Measurements from ENCODE around the gene DENND10. TPM values are rescaled to one million over a fixed set of nuclear protein-coding genes. Genes with fewer than 3 reads are reported as not detected.

DENND10 gene
- total RNA-seq = 42.2 TPM

GRCh38 chr10:119103903-119104653 is at the start of gene DENND10:
TSS of gene DENND10 (plus strand) at chr10:119104113. CDS start at chr10:119104143, 30 bp downstream.
- TF ChIP-seq CTCF (IDR thresholded peaks at IDR 0.05) = no peak
- peak in 1 of 2 donors; percentile 83 for TF ChIP-seq POLR2A (IDR thresholded peaks at IDR 0.05)
- TF ChIP-seq POLR2AphosphoS5 (IDR thresholded peaks at IDR 0.05; ENCODE audit: insufficient read depth in 1 of 2, low read depth in 1 of 2) = peak in 1 of 2 donors; percentile 79

GRCh38 chr10:119055472-119055871 is 48.4 kb upstream of the DENND10 start:
- Histone ChIP-seq H3K9me3 (no peaks in the 10 kb centered on the region), H3K36me3 (peaks cover 16 to 91% of the 10 kb centered on the region in 2 donors), H3K4me1 (no peaks in the 10 kb centered on the region), H3K4me3 (no peak overlapping the region), H3K27me3 (no peaks in the 10 kb centered on the region), H3K27ac (no peak overlapping the region)
- intact Hi-C loops (cut with DNase I) = no loop called here
- DNase-seq (ENCODE audit: extremely low spot score in 2 of 2) = no peak
- TF ChIP-seq POLR2AphosphoS5 (IDR thresholded peaks at IDR 0.05; ENCODE audit: insufficient read depth in 1 of 2, low read depth in 1 of 2) (no peak), CTCF (IDR thresholded peaks at IDR 0.05) (no peak), POLR2A (IDR thresholded peaks at IDR 0.05) (no peak)

More at GRCh38 chr10:119103903-119104653, at the start of gene DENND10:
- Histone ChIP-seq H3K4me3 (peak within 1 kb of the TSS; percentile 81 to 87), H3K9me3 (no peaks in the 10 kb centered on the region), H3K27me3 (no peaks in the 10 kb centered on the region), H3K4me1 (peaks cover 25% of the 10 kb centered on the region), H3K36me3 (peaks cover 0 to 6% of the 10 kb centered on the region in 2 donors), H3K27ac (peak within 1 kb of the TSS; percentile 87)
- DNase-seq (ENCODE audit: extremely low spot score in 2 of 2) = no peak
- intact Hi-C loops (cut with DNase I) = no loop called here

- H3K27me3 ChIP-seq = no peaks in the 10 kb centered on the region
Measured at GRCh38 chr10:119058010-119058409, 45.9 kb upstream of the DENND10 start.

GRCh38 chr10:119059557-119059956 is 44.4 kb upstream of the DENND10 start:
- Histone ChIP-seq H3K27me3 (no peaks in the 10 kb centered on the region), H3K36me3 (peaks cover 10 to 94% of the 10 kb centered on the region in 2 donors), H3K9me3 (no peaks in the 10 kb centered on the region), H3K4me3 (no peak overlapping the region), H3K4me1 (peaks cover 5% of the 10 kb centered on the region), H3K27ac (no peak overlapping the region)
- no peak for DNase-seq (ENCODE audit: extremely low spot score in 2 of 2)
- TF ChIP-seq CTCF (IDR thresholded peaks at IDR 0.05) (no peak), POLR2AphosphoS5 (IDR thresholded peaks at IDR 0.05; ENCODE audit: insufficient read depth in 1 of 2, low read depth in 1 of 2) (no peak), POLR2A (IDR thresholded peaks at IDR 0.05) (no peak)
- intact Hi-C loops (cut with DNase I) = no loop called here

More at GRCh38 chr10:119058010-119058409, 45.9 kb upstream of the DENND10 start:
- DNase-seq (ENCODE audit: extremely low spot score in 2 of 2) = no peak
- intact Hi-C loops (cut with DNase I) = no loop called here
- TF ChIP-seq POLR2AphosphoS5 (IDR thresholded peaks at IDR 0.05; ENCODE audit: insufficient read depth in 1 of 2, low read depth in 1 of 2) (no peak), POLR2A (IDR thresholded peaks at IDR 0.05) (no peak), CTCF (IDR thresholded peaks at IDR 0.05) (no peak)
- Histone ChIP-seq H3K36me3 (peaks cover 10 to 88% of the 10 kb centered on the region in 2 donors), H3K27ac (no peak overlapping the region), H3K9me3 (no peaks in the 10 kb centered on the region), H3K4me1 (peaks cover 5% of the 10 kb centered on the region), H3K4me3 (no peak overlapping the region)

GRCh38 chr10:119060107-119060506 is 43.8 kb upstream of the DENND10 start:
- Histone ChIP-seq H3K27ac (no peak overlapping the region), H3K9me3 (no peaks in the 10 kb centered on the region), H3K4me1 (peaks cover 5% of the 10 kb centered on the region), H3K36me3 (peaks cover 10 to 94% of the 10 kb centered on the region in 2 donors), H3K4me3 (no peak overlapping the region), H3K27me3 (no peaks in the 10 kb centered on the region)
- DNase-seq (ENCODE audit: extremely low spot score in 2 of 2) = no peak
- intact Hi-C loops (cut with DNase I) = no loop called here
- TF ChIP-seq POLR2AphosphoS5 (IDR thresholded peaks at IDR 0.05; ENCODE audit: insufficient read depth in 1 of 2, low read depth in 1 of 2) (no peak), POLR2A (IDR thresholded peaks at IDR 0.05) (no peak), CTCF (IDR thresholded peaks at IDR 0.05) (no peak)
